GM21825 (cell line): Measurements from ENCODE around the gene ZDHHC16.
"Not testable (repeated sequence)": the region's sequence is repeated elsewhere in the genome, so short reads cannot be mapped to it uniquely, and the experiment has no call there.

ENCODE experiments used
- ATAC-seq: cut with Tn5 transposase; IDR thresholded peaks from one replicate; pipeline ENCODE4 v1.9.1; 2021; ENCODE audit warnings: mild to moderate bottlenecking, moderate library complexity; ENCODE audit not compliant: unreplicated experiment

ZDHHC16 gene

GRCh38 chr10:97434055-97434454 lies 11.9 kb upstream of the ZDHHC16 start:
- ATAC-seq: no peak

DNA sequence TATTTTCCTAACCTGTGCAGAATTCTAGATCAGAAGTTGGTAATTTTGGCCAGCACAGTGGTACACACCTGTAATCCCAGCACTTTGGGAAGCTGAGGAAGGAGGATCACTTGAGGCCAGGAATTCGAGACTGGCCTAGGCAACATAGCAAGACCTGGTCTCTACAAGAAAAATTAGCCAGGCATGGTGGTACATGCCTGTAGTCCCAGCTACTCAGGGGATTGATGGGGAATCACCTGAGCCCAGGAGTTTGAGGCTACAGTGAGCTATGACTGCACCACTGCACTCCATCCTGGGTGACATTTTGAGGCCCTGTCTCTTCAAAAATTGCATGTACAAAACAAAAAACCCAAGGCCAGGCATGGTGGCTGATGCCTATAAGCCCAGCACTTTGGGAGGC lies 11.4 kb upstream of the ZDHHC16 start:
- no peak for ATAC-seq

GRCh38 chr10:97435211-97435610 lies 10.8 kb upstream of the ZDHHC16 start:
- no peak for ATAC-seq

- no peak for ATAC-seq
Observed at GRCh38 chr10:97442277-97442676, 3.7 kb upstream of the ZDHHC16 start.

GRCh38 chr10:97444212-97444611 lies 1.8 kb upstream of the ZDHHC16 start:
- no peak for ATAC-seq

GRCh38 chr10:97445357-97445721 lies 636 bp upstream of the ZDHHC16 start:
- no peak for ATAC-seq

- ATAC-seq: no peak
Observed at GRCh38 chr10:97450828-97451227, 4.9 kb downstream of the ZDHHC16 start.

DNA sequence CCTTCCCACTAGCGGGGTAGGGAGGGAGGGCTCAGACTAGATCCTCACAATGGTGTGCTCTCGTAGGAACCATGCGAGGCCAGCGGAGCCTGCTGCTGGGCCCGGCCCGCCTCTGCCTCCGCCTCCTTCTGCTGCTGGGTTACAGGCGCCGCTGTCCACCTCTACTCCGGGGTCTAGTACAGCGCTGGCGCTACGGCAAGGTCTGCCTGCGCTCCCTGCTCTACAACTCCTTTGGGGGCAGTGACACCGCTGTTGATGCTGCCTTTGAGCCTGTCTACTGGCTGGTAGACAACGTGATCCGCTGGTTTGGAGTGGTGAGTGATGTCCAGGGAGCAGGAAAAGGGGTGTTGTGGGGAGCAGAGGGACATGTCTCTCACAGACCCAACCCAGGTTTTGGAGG lies 5.6 kb downstream of the ZDHHC16 start:
- ATAC-seq: no peak

DNA sequence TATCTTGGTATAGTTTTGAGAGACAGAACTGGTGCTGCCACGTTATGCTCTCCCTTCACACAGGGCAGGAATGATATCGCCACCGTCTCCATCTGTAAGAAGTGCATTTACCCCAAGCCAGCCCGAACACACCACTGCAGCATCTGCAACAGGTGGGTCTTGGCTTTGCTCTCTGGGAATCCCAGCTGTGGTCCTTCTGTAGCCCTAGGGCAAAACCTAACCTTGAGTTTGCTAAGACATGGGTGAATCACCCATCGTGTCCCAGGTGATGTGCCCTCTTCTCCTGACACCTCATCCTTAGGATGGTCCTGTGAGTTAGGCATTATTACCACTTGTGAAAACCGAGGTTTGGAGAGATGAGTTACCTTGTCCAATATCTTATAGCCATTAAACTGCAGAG lies 6.4 kb downstream of the ZDHHC16 start:
- no peak for ATAC-seq

DNA sequence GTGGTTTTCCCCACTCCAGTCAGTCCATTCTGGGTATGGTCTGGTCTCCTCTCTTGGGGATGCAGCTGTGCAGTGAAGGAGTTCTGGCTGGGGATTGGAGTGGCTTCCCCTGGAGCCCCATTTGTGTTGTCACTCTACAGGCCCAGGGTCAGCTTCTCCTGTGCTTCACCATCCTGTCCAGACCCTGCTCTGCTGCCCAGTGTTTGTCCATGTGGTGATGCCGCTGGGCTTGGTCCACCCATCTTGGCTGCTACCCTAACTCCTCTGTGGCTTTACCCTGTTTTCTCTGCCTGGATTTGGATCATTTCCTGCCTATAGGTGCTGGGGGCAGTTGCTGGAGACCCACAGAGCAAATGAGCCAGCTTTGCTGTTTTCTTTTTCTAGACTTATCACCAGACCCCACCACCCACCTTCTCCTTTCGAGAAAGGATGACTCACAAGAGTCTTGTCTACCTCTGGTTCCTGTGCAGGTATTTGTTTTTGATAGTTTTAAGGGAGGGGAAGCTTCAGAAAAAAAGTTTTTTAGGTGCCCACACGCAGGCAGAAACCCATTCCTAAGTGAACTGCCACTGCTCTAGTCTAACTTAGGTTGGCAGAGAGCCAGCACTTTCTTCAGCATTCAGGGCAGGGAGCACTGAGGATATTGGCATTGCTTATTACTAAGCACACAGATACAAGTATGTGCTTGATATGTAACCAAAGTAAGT lies 8.5 kb downstream of the ZDHHC16 start:
- ATAC-seq: no peak

DNA sequence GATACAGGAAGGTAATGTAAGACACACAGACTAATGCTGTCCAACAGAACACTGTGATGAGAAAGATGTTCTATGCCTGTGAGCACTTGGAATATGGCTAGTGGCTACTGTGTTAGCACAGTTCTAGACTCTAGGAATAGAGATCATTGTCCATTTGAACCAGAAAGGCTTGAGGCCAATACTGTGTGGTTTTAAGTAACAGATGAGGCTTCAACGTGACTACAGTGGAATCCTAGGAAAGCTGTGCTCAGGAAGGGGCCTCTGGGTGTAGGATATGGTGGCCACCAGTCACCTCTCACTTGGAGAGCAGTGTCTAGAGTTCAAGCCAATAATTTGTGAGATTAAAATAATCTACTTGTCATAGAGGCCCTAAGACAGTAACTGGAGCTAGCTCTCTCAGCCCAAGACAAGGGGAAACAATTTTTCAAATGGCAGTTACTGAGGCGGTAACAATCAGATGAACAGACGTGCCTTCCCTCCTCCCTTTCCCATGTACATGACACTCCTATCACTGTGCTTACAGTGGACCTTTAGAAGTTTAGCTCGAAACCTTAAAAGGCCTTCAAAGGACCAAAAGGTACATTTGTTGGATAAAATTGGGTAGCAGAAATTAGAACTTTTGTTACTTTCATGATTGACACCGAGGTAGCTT lies 10.2 kb downstream of the ZDHHC16 start:
- no peak for ATAC-seq

GRCh38 chr10:97456686-97457065 lies 10.7 kb downstream of the ZDHHC16 start:
- no peak for ATAC-seq

DNA sequence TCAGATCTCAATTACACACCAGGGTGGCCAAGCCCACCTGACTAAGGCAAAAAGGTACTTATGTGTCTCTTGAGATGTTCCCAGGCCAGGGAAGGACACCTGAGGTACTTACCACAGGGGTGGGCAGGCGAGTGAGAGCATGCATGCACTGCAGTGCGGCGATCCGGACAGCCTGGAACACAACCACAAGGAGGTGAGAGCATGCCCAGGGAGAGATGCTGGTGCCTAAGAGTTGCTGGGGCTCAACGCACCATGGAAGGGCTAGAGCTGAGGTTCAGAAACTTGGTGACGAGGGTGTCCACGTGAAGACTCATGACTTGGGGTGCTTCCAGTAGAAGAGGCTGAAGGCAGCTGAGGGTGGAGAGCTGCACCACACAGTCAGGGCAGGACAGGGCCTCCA lies 13.1 kb downstream of the ZDHHC16 start:
- no peak for ATAC-seq

DNA sequence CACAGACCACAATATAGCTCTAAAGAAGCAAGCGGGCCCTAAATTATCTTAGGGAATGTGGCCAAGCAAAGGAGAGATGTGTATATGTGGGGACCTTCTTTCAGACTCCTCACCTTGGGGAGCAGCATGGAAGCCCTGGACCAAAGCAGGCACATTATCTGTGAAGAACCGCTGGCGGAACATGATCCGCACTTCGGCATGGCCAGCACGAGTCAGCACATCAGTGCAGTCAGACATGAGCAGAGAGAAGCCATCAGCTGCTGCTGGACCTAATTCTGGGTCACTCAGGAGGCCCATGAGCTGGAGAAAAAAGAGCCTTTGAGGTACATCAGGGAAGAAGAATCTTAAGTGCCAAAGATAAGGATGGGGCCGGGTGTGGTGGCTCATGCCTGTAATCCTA lies 14.0 kb downstream of the ZDHHC16 start:
- no peak for ATAC-seq

- ATAC-seq: no peak
Observed at GRCh38 chr10:97462309-97462708, 16.3 kb downstream of the ZDHHC16 start.

DNA sequence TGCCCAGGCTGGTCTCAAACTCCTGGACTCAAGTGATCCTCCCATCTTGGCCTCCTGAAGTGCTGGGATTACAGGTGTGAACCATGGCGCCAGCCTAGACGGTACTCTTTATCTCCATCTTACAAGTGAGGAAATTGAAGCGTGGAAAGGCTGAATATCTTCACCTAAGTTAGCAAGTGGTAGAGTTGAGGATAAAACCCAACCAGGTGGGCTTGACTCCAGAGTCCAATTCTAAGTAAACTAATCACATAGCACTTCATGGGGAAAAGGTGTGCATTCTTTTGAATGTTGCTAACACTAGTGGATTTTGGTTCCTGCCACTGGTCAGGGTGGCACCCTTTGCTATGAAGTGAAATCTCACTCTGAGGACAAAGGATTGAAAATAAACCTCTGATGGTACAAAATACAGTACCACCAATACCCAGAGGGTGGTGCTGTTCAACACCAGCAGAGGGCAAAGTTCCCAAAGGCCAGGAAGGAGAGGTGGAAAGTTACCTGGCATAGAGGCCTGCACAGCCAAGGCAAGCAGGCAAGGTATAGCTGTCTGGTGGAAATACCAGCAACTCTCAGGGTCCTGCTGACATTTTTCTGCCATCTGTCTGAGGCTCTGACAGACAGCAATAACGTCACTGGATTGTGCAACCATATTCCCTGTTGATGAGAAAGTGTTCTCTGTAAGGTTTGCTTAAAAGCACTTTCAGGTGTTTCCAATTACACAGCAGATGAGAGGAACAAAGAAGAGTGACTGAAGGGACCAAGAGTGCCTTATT lies 17.6 kb downstream of the ZDHHC16 start:
- ATAC-seq: no peak

GRCh38 chr10:97464226-97464625 lies 18.3 kb downstream of the ZDHHC16 start:
- ATAC-seq: no peak

DNA sequence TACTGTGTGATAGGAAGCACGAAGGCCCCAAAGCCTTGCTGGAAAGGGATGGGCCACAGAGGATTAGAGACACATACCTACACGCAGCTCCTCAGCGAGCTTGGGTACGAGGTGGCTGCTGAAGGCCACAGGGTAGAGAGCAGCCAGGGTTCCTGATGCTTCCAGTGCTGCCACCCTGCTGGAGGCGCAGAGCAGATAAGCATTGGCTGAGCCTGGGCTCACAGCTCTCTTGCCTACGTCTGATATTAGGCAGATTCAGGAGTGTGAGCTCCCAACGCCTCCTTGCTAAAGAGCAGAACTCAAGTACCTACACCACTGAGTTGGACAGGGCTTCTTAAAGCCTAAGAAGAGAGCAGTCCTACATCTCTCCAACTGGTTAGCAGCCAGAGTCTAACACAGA lies 20.0 kb downstream of the ZDHHC16 start:
- ATAC-seq: no peak

GRCh38 chr10:97466755-97467154 lies 20.8 kb downstream of the ZDHHC16 start:
- ATAC-seq: no peak

DNA sequence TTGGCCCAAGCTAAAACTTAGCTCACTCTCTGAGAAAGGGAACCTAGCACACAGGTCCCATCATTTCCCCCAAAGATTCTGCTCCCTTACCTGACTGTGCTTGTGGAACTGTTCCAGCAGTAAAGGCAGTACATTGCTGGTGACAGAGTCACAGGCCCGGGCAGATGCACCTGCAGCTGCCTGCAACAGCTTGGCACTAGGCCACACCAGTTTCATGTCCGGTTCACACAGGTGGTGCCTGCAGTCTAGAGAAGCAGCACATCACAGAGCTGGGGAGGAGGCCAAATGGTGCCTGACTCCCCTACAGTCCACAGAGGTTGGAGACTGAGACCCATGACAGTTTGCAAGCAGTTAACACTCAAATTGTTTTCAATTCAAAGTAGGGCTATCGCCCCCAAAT lies 22.2 kb downstream of the ZDHHC16 start:
- no peak for ATAC-seq

- not testable (repeated sequence) for ATAC-seq
Observed at GRCh38 chr10:97468781-97469180, 22.8 kb downstream of the ZDHHC16 start.

- no peak for ATAC-seq
Observed at GRCh38 chr10:97474918-97475317, 28.9 kb downstream of the ZDHHC16 start.
